Muscle of leg (tissue), 11 donors: ENCODE data around the gene FIGLA. TPM values are rescaled to one million over a fixed set of nuclear protein-coding genes. Genes with fewer than 3 reads are reported as not detected.

ENCODE experiments used
- DNase-seq: peaks from one replicate; pipeline ENCODE4 v3.0.0; 2013
- H3K27ac ChIP-seq: one replicate; pipeline ENCODE4 v1.5.1; 2013; ENCODE audit warnings: mild to moderate bottlenecking, low read length, control low read depth
- H3K27me3 ChIP-seq: one replicate; pipeline ENCODE4 v1.6.1; 2013; ENCODE audit warnings: low read length; ENCODE audit not compliant: control insufficient read depth, insufficient read depth
- H3K36me3 ChIP-seq: one replicate; pipeline ENCODE4 v1.6.1; 2013; ENCODE audit warnings: low read length; ENCODE audit not compliant: control insufficient read depth, insufficient read depth
- H3K4me1 ChIP-seq: one replicate; pipeline ENCODE4 v1.6.1; 2013; ENCODE audit warnings: low read length; ENCODE audit not compliant: control insufficient read depth, insufficient read depth
- H3K4me3 ChIP-seq: one replicate; pipeline ENCODE4 v1.5.1; 2013; ENCODE audit warnings: low read length, control low read depth
- H3K9me3 ChIP-seq: replicated peaks from 2 replicates; pipeline ENCODE4 v1.6.1; 2013; ENCODE audit warnings: low read depth, low read length; ENCODE audit not compliant: control insufficient read depth
- WGBS: methylation state at CpG from one replicate; pipeline ENCODE4 v1.1.5; 2013; ENCODE audit warnings: missing lambda C conversion rate; ENCODE audit not compliant: insufficient coverage; 5-methylcytosine and 5-hydroxymethylcytosine counted together
- polyA plus RNA-seq, 8 donors: library from polyadenylated mRNA; unstranded; fragments of 120-200 nt; gene quantifications; one replicate each; pipeline versions ENCODE4 v1.2.1 to v1.2.3, GENCODE V29; 2013; ENCODE audit warnings: inconsistent platforms in 1 of 8, low replicate concordance in 1 of 8; ENCODE audit not compliant: insufficient read length in 8 of 8, insufficient read depth in 1 of 8
- total RNA-seq: library from RNA; stranded (reverse); fragments of 120-200 nt; gene quantifications from one replicate; pipeline ENCODE4 v1.2.4, GENCODE V29; 2013

The FIGLA gene
- total and polyA plus RNA-seq, 9 donors = not detected

DNA sequence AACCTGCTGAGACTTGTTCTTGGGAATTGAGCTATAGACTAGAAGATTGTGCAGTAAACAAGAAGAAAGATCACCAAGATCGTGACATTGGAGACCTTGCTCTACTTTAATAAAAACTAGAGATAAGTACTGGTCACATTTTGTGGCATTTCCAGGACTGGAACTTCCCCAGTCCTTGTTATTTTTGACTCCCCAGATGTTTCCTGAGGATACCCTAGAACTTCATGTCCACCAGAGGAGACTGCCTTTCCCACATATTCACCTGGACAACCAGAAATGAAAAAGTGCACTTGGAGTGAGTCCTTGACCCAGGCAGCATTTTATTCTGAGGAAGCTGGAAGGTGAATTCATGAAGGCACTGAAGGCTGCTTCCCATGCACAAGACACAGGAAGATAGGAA is 39.5 kb upstream of the FIGLA start:
- H3K27me3 ChIP-seq = peaks cover 5% of the 10 kb centered on the region
- H3K4me1 ChIP-seq = peaks cover 17% of the 10 kb centered on the region
- H3K9me3 ChIP-seq = no peaks in the 10 kb centered on the region
- DNase-seq = no peak
- no peak overlapping the region for H3K27ac ChIP-seq
- WGBS = no CpG with 5 or more reads among the region's 1 CpG
- no peaks in the 10 kb centered on the region for H3K36me3 ChIP-seq
- no peak overlapping the region for H3K4me3 ChIP-seq

DNA sequence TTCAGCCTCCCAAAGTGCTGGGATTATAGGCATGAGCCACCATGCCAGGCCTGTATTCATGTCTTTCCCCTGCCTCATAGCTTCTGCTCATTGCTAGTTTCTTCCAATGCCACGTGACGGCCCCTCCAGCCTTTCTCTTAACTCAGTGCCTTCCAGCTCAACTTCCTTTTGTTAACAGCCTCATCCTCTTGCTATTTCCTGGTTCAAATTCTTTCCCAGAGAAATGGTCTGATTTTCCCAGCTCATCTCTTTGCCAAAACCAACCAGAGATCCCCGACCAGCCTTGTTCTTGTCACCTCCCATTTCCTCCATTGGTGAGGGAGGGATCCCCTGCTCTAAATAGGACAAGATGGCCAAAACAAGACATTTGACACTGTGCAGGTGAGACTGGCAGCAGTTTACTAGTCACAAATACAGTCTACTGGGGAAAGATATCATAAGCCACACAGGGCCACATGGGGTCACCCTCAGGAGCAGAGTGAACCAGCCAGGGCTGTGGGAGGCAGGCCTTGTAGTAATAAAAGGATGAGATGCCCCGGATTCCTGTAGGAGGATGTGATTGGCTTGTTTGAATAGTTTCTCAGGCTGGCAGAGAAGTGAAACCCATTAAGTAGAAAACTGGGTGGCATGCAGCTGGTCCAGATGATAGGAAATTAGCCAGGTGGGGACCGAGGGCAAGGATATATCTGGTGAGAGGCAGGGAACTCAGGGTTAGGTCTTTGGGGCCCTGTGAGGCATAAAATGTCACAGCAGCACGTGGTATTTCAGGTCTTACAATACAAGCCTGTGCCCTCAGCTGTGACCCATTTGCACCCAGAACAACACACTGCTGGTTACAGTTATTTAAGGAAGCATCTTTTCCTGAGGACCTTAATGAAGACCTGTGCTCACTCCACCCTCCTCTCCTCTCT is 38.7 kb upstream of the FIGLA start:
- Histone ChIP-seq H3K27me3 (peaks cover 5% of the 10 kb centered on the region), H3K9me3 (no peaks in the 10 kb centered on the region), H3K4me3 (no peak overlapping the region), H3K4me1 (peaks cover 17% of the 10 kb centered on the region), H3K36me3 (no peaks in the 10 kb centered on the region), H3K27ac (no peak overlapping the region)
- peak; percentile 25 for DNase-seq
- WGBS = 58% methylated on average over 5 of the region's 6 CpGs

DNA sequence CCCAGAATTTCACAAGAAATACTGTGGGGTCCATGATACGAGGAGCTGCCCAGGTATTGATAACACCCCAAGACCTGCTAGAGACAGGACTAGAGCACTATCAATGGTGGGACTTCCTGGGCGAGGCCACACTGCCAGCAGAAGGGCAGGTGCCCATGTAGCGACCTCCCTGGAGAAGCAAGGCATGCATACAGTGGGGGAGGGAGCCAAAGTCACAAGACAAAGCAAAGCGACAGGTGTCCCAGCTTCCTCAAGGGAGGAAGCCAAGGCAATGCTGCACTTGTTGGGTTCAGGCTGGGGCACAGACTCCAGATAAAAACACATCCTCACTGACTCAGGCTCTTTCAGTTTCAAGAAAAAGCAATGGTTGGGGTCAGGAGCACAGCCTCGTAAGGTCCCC is 37.7 kb upstream of the FIGLA start:
- H3K4me1 ChIP-seq = peaks cover 17% of the 10 kb centered on the region
- no peaks in the 10 kb centered on the region for H3K9me3 ChIP-seq
- peaks cover 5% of the 10 kb centered on the region for H3K27me3 ChIP-seq
- WGBS = 77% methylated on average over 3 of the region's 5 CpGs
- H3K36me3 ChIP-seq = no peaks in the 10 kb centered on the region
- H3K27ac ChIP-seq = no peak overlapping the region
- no peak overlapping the region for H3K4me3 ChIP-seq
- DNase-seq = no peak

- Histone ChIP-seq H3K27ac (no peak overlapping the region), H3K27me3 (peaks cover 5% of the 10 kb centered on the region), H3K4me3 (no peak overlapping the region), H3K4me1 (peaks cover 17% of the 10 kb centered on the region), H3K9me3 (no peaks in the 10 kb centered on the region), H3K36me3 (no peaks in the 10 kb centered on the region)
- DNase-seq = no peak
- WGBS = 40% methylated on average over 1 of the region's 5 CpGs
Measured at GRCh38 chr2:70827388-70827787, 36.9 kb upstream of the FIGLA start.

DNA sequence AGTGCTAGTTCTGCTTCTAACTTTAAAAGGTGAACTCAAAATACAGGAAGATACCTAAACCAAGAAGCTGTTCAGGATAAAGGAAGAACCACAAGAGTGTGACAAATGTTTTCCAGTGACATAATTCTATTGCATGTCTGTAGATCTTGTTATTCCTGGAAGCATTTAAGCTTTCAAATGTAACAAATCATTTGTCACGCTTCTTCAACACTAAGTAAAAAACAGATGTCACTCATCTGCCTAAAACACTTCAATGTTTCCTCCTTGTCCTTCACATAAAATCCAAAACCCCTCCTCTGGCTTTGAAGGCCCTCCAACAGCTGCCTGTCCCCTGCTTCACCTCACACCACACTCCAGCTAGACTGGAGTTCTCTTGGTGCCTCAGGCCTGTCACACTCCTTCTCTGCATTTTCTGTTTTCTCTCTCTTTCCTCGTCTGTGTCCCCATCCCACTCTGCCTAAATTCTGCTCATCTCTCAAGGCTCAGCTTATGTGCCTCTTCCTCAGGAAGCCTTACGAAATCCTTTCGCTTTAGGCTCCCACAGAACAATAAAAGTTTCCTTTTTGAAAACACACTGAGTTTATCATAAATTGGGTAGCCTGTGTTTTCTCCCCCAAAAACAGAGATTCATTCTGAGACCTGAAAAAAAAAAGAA is 36.4 kb upstream of the FIGLA start:
- Histone ChIP-seq H3K4me1 (peaks cover 17% of the 10 kb centered on the region), H3K36me3 (no peaks in the 10 kb centered on the region), H3K27ac (no peak overlapping the region), H3K27me3 (peaks cover 7% of the 10 kb centered on the region), H3K9me3 (no peaks in the 10 kb centered on the region), H3K4me3 (no peak overlapping the region)
- DNase-seq = peak; percentile 8
- WGBS = 0% methylated on average over 1 of the region's 4 CpGs

- no peak overlapping the region for H3K27ac ChIP-seq
- 100% methylated on average over 1 of the region's 5 CpGs for WGBS
- no peaks in the 10 kb centered on the region for H3K9me3 ChIP-seq
- H3K4me1 ChIP-seq = peaks cover 4% of the 10 kb centered on the region
- H3K36me3 ChIP-seq = no peaks in the 10 kb centered on the region
- H3K4me3 ChIP-seq = no peak overlapping the region
- no peak for DNase-seq
- H3K27me3 ChIP-seq = peaks cover 11% of the 10 kb centered on the region
Measured at GRCh38 chr2:70823249-70823648, 32.8 kb upstream of the FIGLA start.

DNA sequence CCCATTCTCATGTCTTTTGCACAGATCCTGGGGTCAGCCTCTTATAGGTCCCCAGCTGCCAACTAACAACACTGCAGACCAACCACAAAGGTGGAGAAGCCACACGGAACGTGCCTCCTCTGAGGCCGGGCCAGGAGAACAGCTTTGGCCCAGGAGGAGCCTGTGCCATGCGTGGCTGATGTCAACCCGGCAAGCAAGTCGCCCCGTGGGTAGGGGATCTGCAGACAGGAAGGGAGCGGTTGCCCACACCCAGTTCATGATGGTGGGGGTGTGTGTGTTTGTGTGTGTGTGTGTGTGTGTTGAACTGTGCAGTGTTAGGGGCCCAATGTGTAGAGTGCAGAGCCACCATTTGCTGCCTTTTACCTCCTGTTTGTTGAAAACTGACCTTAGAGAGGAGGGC is 32.4 kb upstream of the FIGLA start:
- no peak overlapping the region for H3K4me3 ChIP-seq
- no peaks in the 10 kb centered on the region for H3K9me3 ChIP-seq
- H3K27ac ChIP-seq = no peak overlapping the region
- 68% methylated on average over 8 of the region's 8 CpGs for WGBS
- peaks cover 11% of the 10 kb centered on the region for H3K27me3 ChIP-seq
- H3K36me3 ChIP-seq = no peaks in the 10 kb centered on the region
- no peaks in the 10 kb centered on the region for H3K4me1 ChIP-seq
- no peak for DNase-seq

GRCh38 chr2:70820499-70820898 is 30.1 kb upstream of the FIGLA start, which contains the start of gene CLEC4F:
CLEC4F (minus strand) TSS chr2:70820599; CDS start chr2:70820523, 76 bp downstream.
- Histone ChIP-seq H3K9me3 (no peaks in the 10 kb centered on the region), H3K27me3 (peaks cover 11% of the 10 kb centered on the region), H3K4me1 (no peaks in the 10 kb centered on the region), H3K4me3 (no peak within 1 kb of the TSS), H3K36me3 (no peaks in the 10 kb centered on the region), H3K27ac (no peak within 1 kb of the TSS)
- no peak for DNase-seq
- 50% methylated on average over 6 of the region's 7 CpGs for WGBS

- 71% methylated on average over 3 of the region's 3 CpGs for WGBS
- no peaks in the 10 kb centered on the region for H3K9me3 ChIP-seq
- peaks cover 14% of the 10 kb centered on the region for H3K27me3 ChIP-seq
- no peak overlapping the region for H3K4me3 ChIP-seq
- no peak overlapping the region for H3K27ac ChIP-seq
- DNase-seq = no peak
- no peaks in the 10 kb centered on the region for H3K4me1 ChIP-seq
- no peaks in the 10 kb centered on the region for H3K36me3 ChIP-seq
Measured at GRCh38 chr2:70817284-70817954, 27.0 kb upstream of the FIGLA start.

- H3K27ac ChIP-seq = no peak overlapping the region
- peak; percentile 65 for DNase-seq
- no peaks in the 10 kb centered on the region for H3K4me1 ChIP-seq
- H3K27me3 ChIP-seq = peaks cover 12% of the 10 kb centered on the region
- H3K36me3 ChIP-seq = no peaks in the 10 kb centered on the region
- H3K9me3 ChIP-seq = no peaks in the 10 kb centered on the region
- H3K4me3 ChIP-seq = no peak overlapping the region
- WGBS = 35% methylated on average over 3 of the region's 5 CpGs
Measured at GRCh38 chr2:70816726-70817125, 26.3 kb upstream of the FIGLA start.
